Transverse colon (tissue), 4 donors: ENCODE data around the gene BNIP5. TPM values are rescaled to one million over a fixed set of nuclear protein-coding genes. Genes with fewer than 3 reads are reported as not detected.

ENCODE experiments used
- DNase-seq: peaks from one replicate; pipeline ENCODE4 v3.0.0-alpha.2; 2019
- H3K27ac ChIP-seq, 4 donors: fragments of 200-600 bp; sonication (generic); 2 replicates each; pipeline ENCODE4 v1.5.1; 2016 to 2018; ENCODE audit warnings: inconsistent platforms in 4 of 4
- H3K27me3 ChIP-seq: fragments of 200-600 bp; sonication (generic); 2 replicates; pipeline ENCODE4 v1.5.1; 2017; ENCODE audit warnings: inconsistent platforms
- H3K36me3 ChIP-seq, 4 donors: fragments of 200-600 bp; sonication (generic); 2 replicates each; pipeline ENCODE4 v1.5.1; 2017 to 2019; ENCODE audit warnings: inconsistent platforms in 4 of 4
- H3K4me1 ChIP-seq, 4 donors: fragments of 200-600 bp; sonication (generic); 2 replicates each; pipeline ENCODE4 v1.5.1; 2017 to 2020; ENCODE audit warnings: inconsistent platforms in 4 of 4
- H3K4me3 ChIP-seq, 4 donors: fragments of 200-600 bp; sonication (generic); 1 replicate in 1 of 4; 2 replicates in 3 of 4; pipeline versions ENCODE4 v1.5.1 to v1.6.1; 2017 to 2019; ENCODE audit warnings: inconsistent platforms in 4 of 4
- H3K9me3 ChIP-seq, 2 donors: fragments of 200-600 bp; sonication (generic); 2 replicates each; pipeline ENCODE4 v1.5.1; 2017 to 2019; ENCODE audit warnings: inconsistent platforms in 2 of 2
- CTCF ChIP-seq, 5 experiments: fragments of 200-600 bp in 3 of 5; fragments of 450-650 bp in 2 of 5; sonication (generic) in 3 of 5; IDR thresholded peaks; 1 replicate in 2 of 5; 2 replicates in 3 of 5; pipeline ENCODE4 v1.5.1; 2016 to 2017; ENCODE audit warnings: antibody characterized with exemption in 5 of 5, inconsistent platforms in 3 of 5, mild to moderate bottlenecking in 2 of 5, moderate library complexity in 1 of 5
- EP300 ChIP-seq: sonication (generic); formaldehyde crosslinking; IDR thresholded peaks from one replicate; pipeline ENCODE4 v1.6.1; 2017; ENCODE audit warnings: antibody characterized with exemption, low read depth
- POLR2A ChIP-seq: fragments of 450-650 bp; IDR thresholded peaks from one replicate; pipeline ENCODE4 v1.6.1; 2016; ENCODE audit warnings: antibody characterized with exemption, mild to moderate bottlenecking, moderate library complexity
- POLR2AphosphoS5 ChIP-seq, 3 donors: sonication (generic); formaldehyde crosslinking; IDR thresholded peaks; one replicate each; pipeline ENCODE4 v1.6.1; 2016; ENCODE audit warnings: antibody characterized with exemption in 3 of 3
- WGBS, 2 donors: methylation state at CpG; one replicate each; pipeline ENCODE4 v1.1.5; 2018; ENCODE audit warnings: low coverage in 1 of 2; 5-methylcytosine and 5-hydroxymethylcytosine counted together
- in situ Hi-C, 4 donors: fragments of 200-750 bp; cut with MboI; loops; one replicate each; pipeline versions ENCODE4 v1.15.0 to v1.15.1; 2017; ENCODE audit warnings: low sequenced_read_pairs in 3 of 4, low pct_ligation_motif_present in 1 of 4, low pct_unique_long_range_greater_than_20kb in 1 of 4
- intact Hi-C: fragments of 100-400 bp; cut with DNase I; formaldehyde crosslinking; loops from one replicate; pipeline ENCODE4 v1.15.1; 2023; ENCODE audit warnings: low total_unique reads
- total RNA-seq, 4 donors: library from RNA; depleted of rRNA; stranded (reverse); fragments of >200 nt; gene quantifications; one replicate each; pipeline ENCODE4 v1.1.0, GENCODE V29; 2016

The BNIP5 gene
- total RNA-seq, 4 donors from 2014 or later: 6.0 to 23.6 (median 14.1) TPM

DNA sequence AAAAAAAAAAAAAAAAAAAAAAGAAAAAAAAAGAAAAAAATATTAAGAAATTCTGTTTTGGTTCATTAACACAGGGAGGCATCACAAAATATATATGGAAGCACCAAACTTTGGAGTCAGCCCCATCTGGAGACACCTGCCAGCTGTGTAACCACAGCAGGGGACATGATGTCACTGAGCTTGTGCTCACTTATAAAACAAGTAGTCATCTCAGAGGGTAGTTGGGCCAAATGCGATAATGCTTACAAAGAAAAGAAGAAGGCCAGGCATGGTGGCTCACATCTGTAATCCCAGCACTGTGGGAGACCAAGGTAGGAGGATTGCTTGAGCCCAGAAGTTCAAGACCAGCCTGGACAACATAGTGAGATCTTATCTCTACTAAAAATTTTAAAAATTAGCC is 1.1 kb upstream of the BNIP5 start:
- intact Hi-C loops: no loop called here
- TF ChIP-seq CTCF (IDR thresholded peaks at IDR 0.05) (no peak), POLR2A (no peak), POLR2AphosphoS5 (IDR thresholded peaks at IDR 0.05) (no peak), EP300 (no peak)
- peaks cover 12 to 59% (median 32%) of the 10 kb centered on the region in 4 donors for H3K4me1 ChIP-seq
- WGBS, 2 donors: 80 to 95% methylated on average over 1 of the region's 1 CpG
- H3K36me3 ChIP-seq: no peaks in the 10 kb centered on the region
- H3K9me3 ChIP-seq: no peaks in the 10 kb centered on the region
- H3K27me3 ChIP-seq: no peaks in the 10 kb centered on the region
- peak overlapping the region in 2 of 4 donors; percentile 14 to 83 for H3K27ac ChIP-seq
- DNase-seq: no peak
- H3K4me3 ChIP-seq: no peak overlapping the region
- in situ Hi-C loops: no loop called here

GRCh38 chr6:36336208-36336710 is 429 bp downstream of the BNIP5 start:
- Histone ChIP-seq H3K9me3 (no peaks in the 10 kb centered on the region), H3K27me3 (no peaks in the 10 kb centered on the region), H3K4me3 (peak overlapping the region in 2 of 4 donors; percentile 9 to 38), H3K4me1 (peaks cover 11 to 58% (median 32%) of the 10 kb centered on the region in 4 donors), H3K27ac (peak overlapping the region; percentile 83 to 90 (median 84)), H3K36me3 (no peaks in the 10 kb centered on the region)
- WGBS, 2 donors: 40 to 79% methylated on average over 1 to 5 of the region's 5 CpGs
- in situ Hi-C loops: no loop called here
- TF ChIP-seq POLR2AphosphoS5 (IDR thresholded peaks at IDR 0.05) (no peak), EP300 (no peak), CTCF (IDR thresholded peaks at IDR 0.05) (no peak), POLR2A (no peak)
- DNase-seq: no peak
- intact Hi-C loops: no loop called here

DNA sequence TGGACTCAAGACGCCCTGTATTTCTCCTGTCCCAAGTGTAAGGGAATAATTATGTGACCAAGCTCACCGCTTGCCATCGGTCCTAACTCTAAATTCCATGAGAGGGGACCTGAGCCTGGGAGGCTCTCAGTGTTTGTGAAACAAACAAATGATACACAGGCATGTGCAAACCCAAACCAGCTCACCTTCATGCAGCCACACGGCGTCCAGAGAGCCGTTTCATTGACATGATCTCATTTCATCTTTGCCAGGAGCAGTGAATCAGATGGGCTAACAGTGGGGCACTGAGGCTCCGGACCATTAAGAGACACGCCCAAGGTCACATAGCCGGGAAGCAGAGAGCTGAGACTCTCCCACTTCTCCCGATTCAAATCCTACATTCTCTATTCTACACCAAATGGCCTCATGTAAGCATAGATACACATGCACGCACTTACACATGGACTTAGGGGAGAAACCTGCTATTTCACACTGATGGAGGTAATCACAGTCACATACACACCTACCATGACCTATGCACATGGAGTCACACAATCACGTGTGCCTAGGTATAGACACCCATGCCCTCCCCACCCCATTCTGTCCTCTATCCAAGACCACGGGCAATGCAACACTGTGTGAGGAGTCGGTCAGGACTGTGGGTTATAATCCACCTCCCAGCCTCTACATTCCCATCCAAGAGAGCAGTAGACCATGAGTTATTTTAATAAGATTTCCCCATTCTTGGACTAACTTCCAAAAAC is 1.1 kb downstream of the BNIP5 start:
- 57 to 60% methylated on average over 3 to 14 of the region's 14 CpGs for WGBS, 2 donors
- Histone ChIP-seq H3K27ac (peak overlapping the region; percentile 83 to 90 (median 84)), H3K9me3 (no peaks in the 10 kb centered on the region), H3K4me3 (peak overlapping the region in 2 of 4 donors; percentile 9 to 38), H3K4me1 (peaks cover 6 to 52% (median 29%) of the 10 kb centered on the region in 4 donors), H3K27me3 (no peaks in the 10 kb centered on the region), H3K36me3 (no peaks in the 10 kb centered on the region)
- intact Hi-C loops: no loop called here
- DNase-seq: peak; percentile 34
- in situ Hi-C loops: no loop called here
- no peak for TF ChIP-seq CTCF (IDR thresholded peaks at IDR 0.05)
- peak in 2 of 3 donors; percentile 18 to 52 for TF ChIP-seq POLR2AphosphoS5 (IDR thresholded peaks at IDR 0.05)
- no peak for TF ChIP-seq EP300

DNA sequence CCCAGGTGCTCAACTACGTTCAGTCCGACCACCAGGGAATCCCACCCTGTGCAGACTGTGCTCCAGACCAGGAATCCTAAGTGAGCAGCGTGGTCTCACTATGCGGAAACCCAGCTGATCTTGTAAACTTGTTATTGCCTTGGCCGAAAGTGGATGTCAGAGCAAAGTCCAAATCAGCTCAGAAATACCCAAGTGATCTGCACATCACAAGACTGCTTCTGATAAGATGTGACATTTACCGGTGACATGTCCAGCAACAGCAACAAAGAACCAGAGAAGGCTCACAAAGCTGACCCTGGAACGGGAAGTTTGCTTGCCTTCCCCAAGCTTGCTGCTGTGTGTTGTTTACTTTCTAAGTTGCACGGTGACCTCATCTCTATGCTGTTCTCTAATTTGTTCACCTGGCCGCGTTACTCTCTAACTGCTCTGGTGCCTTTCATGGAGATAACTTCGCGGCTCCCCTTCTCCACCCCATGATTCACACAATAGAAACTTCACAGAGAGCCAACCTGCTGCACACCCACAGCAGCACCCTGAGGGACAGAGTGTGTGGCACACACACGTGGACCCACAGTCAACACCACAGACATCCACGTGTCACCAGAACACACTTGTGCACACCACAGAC is 1.7 kb downstream of the BNIP5 start:
- TF ChIP-seq EP300 (no peak), POLR2AphosphoS5 (IDR thresholded peaks at IDR 0.05) (peak in 2 of 3 donors; percentile 74 to 83), CTCF (IDR thresholded peaks at IDR 0.05) (no peak), POLR2A (peak; percentile 63)
- no peaks in the 10 kb centered on the region for H3K9me3 ChIP-seq
- intact Hi-C loops (no loop called here), in situ Hi-C loops (no loop called here)
- H3K4me3 ChIP-seq: peak overlapping the region in 2 of 4 donors; percentile 9 to 38
- H3K27ac ChIP-seq: peak overlapping the region; percentile 83 to 90 (median 84)
- H3K36me3 ChIP-seq: no peaks in the 10 kb centered on the region
- no peaks in the 10 kb centered on the region for H3K27me3 ChIP-seq
- 39% methylated on average over 9 to 14 of the region's 14 CpGs for WGBS, 2 donors
- peaks cover 6 to 49% (median 26%) of the 10 kb centered on the region in 4 donors for H3K4me1 ChIP-seq
- DNase-seq: peak; percentile 56
